Kidney (tissue), 14 donors: ENCODE measurements around the gene FAM181A. TPM values are rescaled to one million over a fixed set of nuclear protein-coding genes. Genes with fewer than 3 reads are reported as not detected.

Experiments
- DNase-seq, 5 donors: peaks; one replicate each; pipeline ENCODE4 v3.0.0-alpha.2; 2013 to 2020
- FAIRE-seq: peaks from 2 replicates; lab custom pipeline; 2012; peaks lifted over from hg19 to GRCh38; lab: Jason Lieb, UNC
- H3K27ac ChIP-seq, 2 donors: one replicate each; pipeline ENCODE4 v1.7.0; 2013; ENCODE audit warnings: low read depth in 2 of 2, low read length in 2 of 2, inconsistent platforms in 1 of 2
- H3K27me3 ChIP-seq: one replicate; pipeline ENCODE4 v1.7.1; 2013; ENCODE audit warnings: low read length, inconsistent platforms; ENCODE audit not compliant: control insufficient read depth, insufficient read depth
- H3K36me3 ChIP-seq, 3 donors: one replicate each; pipeline versions ENCODE4 v1.7.0 to v1.7.1; 2013; ENCODE audit warnings: low read length in 3 of 3, control low read depth in 1 of 3, inconsistent platforms in 1 of 3; ENCODE audit not compliant: insufficient read depth in 3 of 3, control insufficient read depth in 2 of 3
- H3K4me1 ChIP-seq, 3 donors: one replicate each; pipeline versions ENCODE4 v1.7.0 to v1.7.1; 2013; ENCODE audit warnings: low read length in 3 of 3, inconsistent platforms in 1 of 3, low read depth in 1 of 3; ENCODE audit not compliant: control insufficient read depth in 2 of 3, insufficient read depth in 2 of 3
- H3K4me3 ChIP-seq, 3 donors: one replicate each; pipeline versions ENCODE4 v1.7.0 to v1.8.1; 2013; ENCODE audit warnings: low read length in 3 of 3, control low read depth in 1 of 3, inconsistent platforms in 1 of 3
- H3K9ac ChIP-seq, 3 donors: one replicate each; pipeline versions ENCODE4 v1.7.0 to v1.7.1; 2013; ENCODE audit warnings: low read length in 3 of 3, control low read depth in 1 of 3, inconsistent platforms in 1 of 3
- H3K9me3 ChIP-seq, 3 donors: one replicate each; pipeline versions ENCODE4 v1.7.0 to v1.7.1; 2013; ENCODE audit warnings: low read length in 3 of 3, control low read depth in 1 of 3, inconsistent platforms in 1 of 3; ENCODE audit not compliant: control insufficient read depth in 2 of 3, insufficient read depth in 1 of 3
- CTCF ChIP-seq: IDR thresholded peaks from 3 replicates; pipeline ENCODE4 v1.5.1; 2012; ENCODE audit warnings: mild to moderate bottlenecking, moderate library complexity, borderline replicate concordance; ENCODE audit not compliant: insufficient read depth; ENCODE audit errors: extremely low read depth
- intact Hi-C: fragments of 100-400 bp; cut with DNase I; formaldehyde crosslinking; loops from one replicate; pipeline ENCODE4 v1.11.1; 2022
- polyA plus RNA-seq: library from polyadenylated mRNA; stranded (reverse); fragments of 350-450 nt; fragmentation: Illumina TruSeq; extraction: RNeasy Lipid Tissue Mini Kit (QIAGEN cat#74804); gene quantifications from one replicate; pipeline ENCODE4 v1.2.3, GENCODE V29; 2014; ENCODE audit warnings: low read depth, low replicate concordance; ENCODE audit not compliant: insufficient read depth
- total RNA-seq: library from RNA; stranded (reverse); fragmentation: NEBNext Ultra II Directional; extraction: Animal tissue kit (Norgen Biotek cat#: 25700); gene quantifications from one replicate; pipeline ENCODE4 v1.2.1, GENCODE V29; 2021
- donor health status: control.
- donor health status: control.
- donor health status: control.
- donor health status: control.
- donor health status: control.
- donor health status: DM: yes; HTN: yes; CAD: no.
- donor health status: Normal renal cell carcinoma (clear cell type).

FAM181A gene
- total and polyA plus RNA-seq, 2 donors from 2014 or later, result not detected

DNA sequence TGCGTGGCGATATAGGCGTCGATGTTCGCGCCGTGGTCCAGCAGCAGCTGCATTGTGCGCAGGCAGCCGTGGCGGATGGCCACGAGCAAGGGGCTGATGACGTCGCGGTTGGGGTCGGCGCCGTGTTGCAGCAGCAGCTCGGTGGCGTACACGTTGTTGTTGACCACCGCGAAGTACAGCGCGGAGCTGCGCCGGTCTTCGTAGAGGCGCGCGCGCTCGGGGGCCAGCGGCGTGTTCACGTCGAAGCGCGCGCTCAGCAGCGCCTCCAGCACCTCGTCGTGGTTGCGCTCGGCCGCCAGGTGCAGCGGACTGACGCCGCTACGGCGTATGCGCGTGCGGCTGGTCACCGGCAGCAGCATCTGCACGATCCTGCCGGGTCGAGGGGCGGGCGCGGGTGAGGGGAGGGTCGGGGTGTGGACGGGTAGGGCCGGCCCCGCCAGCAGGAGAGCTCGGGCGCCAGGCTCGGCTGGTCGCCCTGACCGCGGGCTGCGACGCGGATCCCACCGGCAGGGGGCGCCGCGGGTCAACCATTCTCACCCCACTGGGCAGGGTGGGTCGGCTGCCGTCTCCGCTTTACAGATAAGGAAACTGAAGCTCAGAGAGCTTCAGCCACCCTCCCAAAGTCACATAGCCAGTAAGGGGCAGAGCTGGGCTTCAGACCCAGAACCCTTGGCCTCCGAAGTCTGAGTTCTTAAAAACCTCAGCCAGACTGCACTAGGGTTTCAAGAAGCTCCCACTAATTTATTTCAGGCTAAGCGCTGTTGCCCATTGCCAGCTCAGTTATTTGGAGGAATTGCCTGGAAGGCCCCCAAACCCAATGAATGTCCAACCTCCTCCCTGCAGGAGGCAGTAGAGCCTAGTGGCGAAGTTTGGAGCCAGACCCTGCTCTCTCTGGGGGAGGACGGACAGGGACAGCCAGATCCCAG, 12.4 kb downstream of the FAM181A start:
- FAIRE-seq (no peak), DNase-seq (peak; percentile 69 to 92 (median 88))
- no peak overlapping the region for H3K9ac ChIP-seq
- peak; percentile 80 for TF ChIP-seq CTCF
- peaks cover 0 to 5% (median 0%) of the 10 kb centered on the region in 3 donors for H3K4me1 ChIP-seq
- no peaks in the 10 kb centered on the region for H3K9me3 ChIP-seq
- H3K27me3 ChIP-seq, result peaks cover 13% of the 10 kb centered on the region
- no peaks in the 10 kb centered on the region for H3K36me3 ChIP-seq
- H3K4me3 ChIP-seq, result peak overlapping the region in 1 of 3 donors; percentile 17
- H3K27ac ChIP-seq, result no peak overlapping the region
- intact Hi-C loops, result loop anchor here (5.0 kb wide), 1 partner anchor 63 kb away; no protein-coding TSS in a partner anchor

GRCh38 chr14:93940437-93940836, 13.3 kb downstream of the FAM181A start:
- no peak for FAIRE-seq
- TF ChIP-seq CTCF, result no peak
- no peaks in the 10 kb centered on the region for H3K9me3 ChIP-seq
- peaks cover 0 to 5% (median 0%) of the 10 kb centered on the region in 3 donors for H3K4me1 ChIP-seq
- no peak overlapping the region for H3K27ac ChIP-seq
- H3K27me3 ChIP-seq, result peaks cover 13% of the 10 kb centered on the region
- intact Hi-C loops, result no loop called here
- no peak overlapping the region for H3K9ac ChIP-seq
- no peak overlapping the region for H3K4me3 ChIP-seq
- DNase-seq, result no peak
- H3K36me3 ChIP-seq, result no peaks in the 10 kb centered on the region

- no peak overlapping the region for H3K27ac ChIP-seq
- intact Hi-C loops, result no loop called here
- H3K9me3 ChIP-seq, result no peaks in the 10 kb centered on the region
- FAIRE-seq (no peak), DNase-seq (peak in 1 of 5 donors; percentile 36)
- H3K27me3 ChIP-seq, result peaks cover 13% of the 10 kb centered on the region
- H3K4me3 ChIP-seq, result no peak overlapping the region
- no peaks in the 10 kb centered on the region for H3K36me3 ChIP-seq
- TF ChIP-seq CTCF, result no peak
- no peak overlapping the region for H3K9ac ChIP-seq
- peaks cover 0 to 5% (median 0%) of the 10 kb centered on the region in 3 donors for H3K4me1 ChIP-seq
Measured at GRCh38 chr14:93941293-93941910, 14.3 kb downstream of the FAM181A start.
